Measurements from ENCODE around the gene TOM1L2.

- no peak for TF ChIP-seq POLR2A (IDR thresholded peaks at IDR 0.05)
- no peak for TF ChIP-seq CTCF (IDR thresholded peaks at IDR 0.05)
These were observed 49.2 kb upstream of the TOM1L2 start for GRCh38 chr17:18021372-18021771.

Measured in lower leg skin (tissue), 3 donors.